GM12872 (cell line): Measurements from ENCODE around the gene COP1.

Source experiments
- TF ChIP-seq, protein P1 (sequence below): IDR thresholded peaks from 3 replicates; pipeline ENCODE4 v1.5.1; 2011; ENCODE audit warnings: low read depth, mild to moderate bottlenecking, low read length, moderate library complexity; ENCODE audit not compliant: insufficient read depth

Gene COP1

DNA sequence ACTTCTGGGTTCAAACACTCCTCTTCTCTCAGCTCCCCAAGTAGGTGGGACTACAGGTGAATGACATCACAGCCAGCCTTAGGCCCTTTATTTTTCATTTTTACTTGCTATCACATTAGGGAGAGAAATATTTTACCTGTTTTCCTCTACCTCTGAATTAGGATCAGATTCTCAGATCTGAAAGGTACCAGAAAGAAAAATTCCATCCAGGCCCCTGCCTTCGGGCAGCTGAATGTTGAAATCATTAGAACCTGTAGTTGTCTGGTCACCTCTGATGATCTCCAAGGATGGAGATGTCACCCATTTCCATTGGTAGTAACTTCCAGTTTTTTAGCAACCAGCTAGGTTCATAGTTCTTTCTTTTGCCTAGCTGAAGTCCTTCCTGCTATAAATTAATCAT is 288.1 kb downstream of the COP1 start:
- TF ChIP-seq, protein P1, sequence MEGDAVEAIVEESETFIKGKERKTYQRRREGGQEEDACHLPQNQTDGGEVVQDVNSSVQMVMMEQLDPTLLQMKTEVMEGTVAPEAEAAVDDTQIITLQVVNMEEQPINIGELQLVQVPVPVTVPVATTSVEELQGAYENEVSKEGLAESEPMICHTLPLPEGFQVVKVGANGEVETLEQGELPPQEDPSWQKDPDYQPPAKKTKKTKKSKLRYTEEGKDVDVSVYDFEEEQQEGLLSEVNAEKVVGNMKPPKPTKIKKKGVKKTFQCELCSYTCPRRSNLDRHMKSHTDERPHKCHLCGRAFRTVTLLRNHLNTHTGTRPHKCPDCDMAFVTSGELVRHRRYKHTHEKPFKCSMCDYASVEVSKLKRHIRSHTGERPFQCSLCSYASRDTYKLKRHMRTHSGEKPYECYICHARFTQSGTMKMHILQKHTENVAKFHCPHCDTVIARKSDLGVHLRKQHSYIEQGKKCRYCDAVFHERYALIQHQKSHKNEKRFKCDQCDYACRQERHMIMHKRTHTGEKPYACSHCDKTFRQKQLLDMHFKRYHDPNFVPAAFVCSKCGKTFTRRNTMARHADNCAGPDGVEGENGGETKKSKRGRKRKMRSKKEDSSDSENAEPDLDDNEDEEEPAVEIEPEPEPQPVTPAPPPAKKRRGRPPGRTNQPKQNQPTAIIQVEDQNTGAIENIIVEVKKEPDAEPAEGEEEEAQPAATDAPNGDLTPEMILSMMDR: no peak

DNA sequence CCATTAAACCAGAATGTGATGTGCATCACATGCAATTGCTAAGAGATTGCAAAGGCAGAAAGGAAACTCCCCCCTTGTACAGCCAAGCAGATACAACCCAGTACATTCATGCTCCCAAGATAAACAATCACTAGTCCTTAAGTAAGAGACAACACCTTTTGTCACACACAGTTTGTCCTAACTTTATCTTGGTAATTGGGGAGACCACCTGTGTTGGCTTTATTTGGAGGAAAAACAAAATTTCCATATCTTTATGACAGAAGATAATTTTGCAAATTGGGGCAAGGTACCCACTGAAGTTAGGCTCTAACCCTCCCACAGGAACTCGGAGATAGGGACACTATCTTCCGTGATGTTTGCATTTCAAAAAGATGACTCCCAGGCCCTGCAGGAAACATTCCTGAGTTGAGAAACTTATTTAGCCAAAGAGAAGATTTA is 288.7 kb downstream of the COP1 start:
- TF ChIP-seq, protein P1: no peak

DNA sequence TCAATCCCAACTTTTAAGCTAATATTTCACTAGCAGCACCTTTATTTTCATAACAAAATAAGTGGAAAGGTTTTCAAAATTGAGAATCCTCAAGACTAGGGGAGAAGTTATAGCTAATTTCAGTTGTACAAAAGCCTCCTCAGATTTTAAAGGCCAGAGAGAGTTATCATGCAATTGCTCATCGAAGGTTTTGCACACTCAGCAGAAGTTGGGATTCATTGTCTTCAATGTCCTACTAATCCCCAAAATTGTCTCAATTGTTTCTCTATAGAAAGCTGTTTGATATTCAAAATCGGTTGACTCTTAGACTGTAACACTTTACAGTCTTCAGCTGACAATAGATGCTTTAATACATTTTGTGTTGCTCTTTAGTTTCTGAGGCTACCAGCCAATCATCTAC is 293.0 kb downstream of the COP1 start:
- TF ChIP-seq, protein P1: no peak

DNA sequence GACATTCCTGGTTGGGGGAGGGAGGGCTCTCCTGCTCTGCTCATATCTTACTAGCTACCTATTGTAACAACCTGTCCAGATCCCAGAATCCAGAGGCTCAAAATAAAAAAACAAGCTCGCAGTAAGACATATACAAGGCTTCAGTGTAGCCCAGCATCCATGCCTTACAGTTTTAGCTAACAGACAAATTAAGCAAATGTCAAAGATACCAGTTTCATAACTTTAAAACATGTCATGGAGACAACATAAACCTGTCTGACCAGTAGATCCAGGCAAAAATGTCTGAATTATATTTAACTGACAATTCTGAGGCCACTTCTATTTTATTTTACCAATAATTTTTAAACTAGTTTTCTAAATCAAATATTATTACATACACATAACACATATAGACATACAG is 295.9 kb downstream of the COP1 start:
- TF ChIP-seq, protein P1: no peak

DNA sequence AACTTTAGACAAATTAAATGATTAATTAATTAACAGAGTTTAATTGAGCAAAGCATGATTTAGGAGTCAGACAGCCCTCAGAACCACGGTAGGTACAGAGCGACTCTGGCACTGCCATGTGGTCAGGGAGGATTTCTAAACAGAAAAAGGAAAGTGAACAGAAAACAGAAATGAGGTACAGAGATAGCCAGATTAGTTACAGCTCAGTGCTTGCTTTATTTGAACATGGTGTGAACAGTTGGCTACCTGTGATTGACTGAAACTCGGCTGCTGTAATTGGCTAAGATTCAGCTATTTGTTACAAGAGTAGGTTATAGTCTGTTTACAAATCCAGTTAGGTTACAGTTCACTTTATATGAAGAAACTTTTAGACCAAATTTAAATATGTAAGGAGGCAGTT is 300.7 kb downstream of the COP1 start:
- TF ChIP-seq, protein P1: no peak

DNA sequence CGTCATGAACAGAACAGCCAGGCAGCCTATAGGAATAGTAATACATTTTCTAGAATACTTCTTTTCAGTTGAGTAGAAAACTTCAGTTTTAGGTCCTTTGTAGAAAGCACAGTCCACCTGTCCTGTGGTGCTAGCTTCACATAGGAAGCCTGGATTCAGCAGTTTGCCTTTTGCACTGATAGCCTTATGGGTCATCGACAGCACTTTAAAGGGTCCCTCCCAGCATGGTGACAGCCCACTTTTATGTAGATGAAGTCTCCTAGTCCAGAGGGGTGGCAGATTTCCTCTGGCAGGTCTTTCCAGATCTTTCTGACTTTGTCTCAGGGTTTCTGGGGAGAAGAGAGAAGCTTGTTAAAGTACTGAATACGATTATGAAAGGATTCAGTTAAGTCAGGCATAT is 302.3 kb downstream of the COP1 start:
- TF ChIP-seq, protein P1: no peak

DNA sequence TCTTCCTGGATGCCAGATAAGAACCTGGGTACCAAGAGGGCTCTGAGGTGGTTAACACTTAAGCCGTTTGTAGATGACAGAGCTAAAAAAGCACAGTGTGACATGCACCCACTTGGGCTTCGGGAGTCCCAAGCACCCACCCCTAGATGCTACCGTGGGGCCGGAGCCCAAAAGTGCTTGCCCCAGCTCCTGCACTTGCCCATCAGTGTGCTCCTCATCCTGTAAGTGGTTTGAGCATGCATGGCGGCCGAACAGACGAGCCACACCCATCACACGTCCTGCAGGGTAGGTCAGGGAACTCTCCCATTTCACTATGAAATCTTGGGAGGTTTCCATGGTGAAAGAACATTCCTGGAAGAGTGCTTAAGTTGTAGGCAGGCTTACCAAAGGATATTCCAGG is 304.8 kb downstream of the COP1 start:
- TF ChIP-seq, protein P1: no peak
